GM19043 (cell line): ENCODE measurements around the gene SPATA6L.

Source experiments
- ATAC-seq: cut with Tn5 transposase; IDR thresholded peaks from one replicate; pipeline ENCODE4 v1.9.1; 2021; ENCODE audit warnings: low read depth; ENCODE audit not compliant: unreplicated experiment

SPATA6L gene, protein sequence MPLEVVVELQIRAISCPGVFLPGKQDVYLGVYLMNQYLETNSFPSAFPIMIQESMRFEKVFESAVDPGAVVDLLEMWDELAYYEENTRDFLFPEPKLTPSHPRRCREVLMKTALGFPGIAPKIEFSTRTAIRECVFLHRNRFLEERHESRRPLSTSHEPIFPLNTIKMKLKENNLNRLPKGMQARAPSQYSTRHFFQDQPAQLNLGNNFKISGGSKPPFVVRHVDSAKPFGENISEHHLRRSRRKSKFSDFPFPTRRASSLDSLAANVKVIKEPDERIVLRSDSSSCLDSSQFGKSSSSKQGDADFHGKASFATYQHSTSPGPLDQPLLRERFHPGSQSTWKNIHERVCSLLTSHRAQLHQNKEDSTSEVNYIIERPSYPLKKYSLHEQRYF

DNA sequence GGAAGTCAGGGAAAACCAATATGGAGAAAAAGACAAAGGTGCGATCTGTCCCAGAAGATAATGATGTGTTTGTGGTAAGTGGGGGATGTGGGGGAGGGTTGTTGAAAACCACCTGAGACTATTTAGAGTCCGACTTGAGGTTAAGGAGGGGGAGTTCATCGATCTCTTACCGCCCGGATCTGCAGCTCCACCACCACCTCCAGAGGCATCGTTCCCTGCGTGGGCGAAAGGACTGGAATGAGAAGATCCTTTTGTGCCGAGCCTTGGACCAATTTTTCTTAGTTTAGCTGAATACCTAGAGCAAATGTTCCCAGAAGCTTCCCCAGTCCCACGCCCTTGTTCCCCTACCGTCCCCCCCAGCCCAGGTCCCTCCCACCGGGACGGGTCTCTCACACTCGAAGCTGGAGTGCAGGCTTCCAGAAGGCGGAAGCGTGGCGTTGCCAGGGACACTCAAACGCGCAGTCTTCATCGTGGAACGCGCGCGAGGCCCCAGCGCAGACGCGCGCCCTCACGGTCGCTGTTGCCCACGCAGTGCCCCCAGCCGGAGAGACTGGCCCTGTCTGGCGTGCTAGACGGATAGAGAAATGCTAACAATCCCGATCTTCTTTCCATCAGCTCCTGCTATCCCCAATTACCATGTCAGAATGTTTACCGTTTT, at the start of gene SPATA6L:
Gene SPATA6L, minus strand, starts transcription at position 439 of the 658 bp plus-strand sequence. Its CDS starts 230 bp downstream, at position 209.
- no peak for ATAC-seq

- no peak for ATAC-seq
Measured at GRCh38 chr9:4714266-4715016, 48.2 kb upstream of the SPATA6L start.

DNA sequence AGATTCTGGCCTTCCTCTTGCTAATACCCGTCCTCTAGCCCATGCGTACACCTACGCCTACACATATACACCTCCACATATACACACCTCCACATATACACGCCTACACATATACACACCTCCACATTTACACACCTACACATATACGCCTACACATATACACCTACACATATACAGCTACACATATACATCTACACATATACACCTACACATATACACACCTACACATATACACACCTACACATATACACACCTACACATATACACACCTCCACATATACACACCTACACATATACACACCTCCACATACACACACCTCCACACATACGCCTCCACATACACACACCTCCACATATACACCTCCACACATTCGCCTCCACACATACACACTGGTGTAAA, 47.6 kb upstream of the SPATA6L start:
- no peak for ATAC-seq

DNA sequence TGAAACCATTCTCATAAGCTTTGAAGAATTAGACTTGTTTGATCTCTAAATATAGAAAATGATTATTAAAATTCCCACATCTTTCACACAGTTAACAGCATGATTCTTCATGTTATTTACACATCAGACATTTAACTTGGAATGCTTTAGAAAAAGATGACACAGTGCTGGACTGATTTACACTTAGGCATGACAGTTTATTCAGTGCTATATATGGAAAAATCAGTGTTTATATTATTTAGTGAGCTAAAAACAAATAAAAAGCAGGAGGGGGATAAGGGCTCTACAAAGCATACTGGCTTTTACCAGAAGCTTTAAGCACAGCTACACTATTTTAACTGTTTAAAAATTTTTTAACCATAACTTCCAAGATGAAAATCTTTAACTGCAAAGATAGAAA, 43.1 kb upstream of the SPATA6L start:
- ATAC-seq, result no peak

- ATAC-seq, result no peak
Measured at GRCh38 chr9:4706971-4707622, 40.8 kb upstream of the SPATA6L start.

GRCh38 chr9:4706021-4706420, 39.7 kb upstream of the SPATA6L start:
- no peak for ATAC-seq

DNA sequence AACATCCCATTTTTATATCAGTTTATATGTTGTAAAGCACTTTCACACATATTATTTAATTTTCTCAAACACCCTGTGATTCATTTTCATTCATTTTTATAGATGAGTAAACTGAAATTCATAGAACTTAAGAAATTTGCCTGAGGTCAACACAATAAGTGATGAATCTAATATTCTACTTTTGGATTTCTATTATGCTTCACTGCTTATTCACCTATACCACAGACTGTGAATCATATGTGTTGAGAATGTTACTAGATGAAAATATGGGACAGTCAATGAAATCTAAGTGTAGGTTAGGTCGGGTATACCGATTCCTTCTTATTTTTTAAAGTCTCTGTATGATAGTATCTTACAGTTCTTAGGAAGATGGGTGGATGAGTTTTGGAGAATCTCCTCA, 37.8 kb upstream of the SPATA6L start:
- no peak for ATAC-seq

DNA sequence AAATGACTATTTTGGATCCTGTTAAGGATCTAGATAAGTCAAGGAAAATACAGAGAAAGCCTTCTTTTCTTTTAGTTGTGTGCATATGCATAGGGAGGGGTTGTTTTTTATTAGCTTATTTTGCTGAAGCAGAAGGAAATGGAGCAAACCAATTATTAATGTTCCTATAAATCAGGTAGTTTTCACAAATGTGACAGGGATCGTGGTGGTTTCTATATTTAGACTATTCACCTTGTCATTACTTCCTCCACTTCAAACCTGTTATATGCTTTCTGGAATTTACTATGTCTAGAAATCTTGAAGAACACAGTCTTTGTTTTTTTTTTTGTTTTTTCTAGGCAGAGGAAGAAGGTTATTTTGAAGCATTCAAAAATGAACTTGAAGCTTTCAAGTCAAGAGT, 35.2 kb upstream of the SPATA6L start:
- no peak for ATAC-seq

DNA sequence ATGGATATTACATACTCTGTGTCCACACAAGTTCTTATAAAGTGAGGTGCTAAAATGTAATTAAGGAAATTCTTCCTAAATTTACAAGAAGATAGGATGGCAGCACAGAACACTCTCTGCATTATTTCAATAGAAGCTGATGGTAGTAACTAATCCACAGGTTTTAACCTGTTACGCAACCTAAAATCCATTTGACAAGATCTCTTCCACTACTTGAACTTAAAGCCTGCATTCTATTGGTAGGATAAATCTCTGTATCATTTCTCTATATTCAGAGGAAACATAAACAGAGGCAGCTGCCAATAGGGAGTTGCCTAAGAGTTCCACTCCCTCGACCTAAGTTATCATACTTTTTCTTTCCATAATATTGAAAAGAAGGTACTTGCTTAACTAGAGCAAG, 34.7 kb upstream of the SPATA6L start:
- ATAC-seq, result no peak

DNA sequence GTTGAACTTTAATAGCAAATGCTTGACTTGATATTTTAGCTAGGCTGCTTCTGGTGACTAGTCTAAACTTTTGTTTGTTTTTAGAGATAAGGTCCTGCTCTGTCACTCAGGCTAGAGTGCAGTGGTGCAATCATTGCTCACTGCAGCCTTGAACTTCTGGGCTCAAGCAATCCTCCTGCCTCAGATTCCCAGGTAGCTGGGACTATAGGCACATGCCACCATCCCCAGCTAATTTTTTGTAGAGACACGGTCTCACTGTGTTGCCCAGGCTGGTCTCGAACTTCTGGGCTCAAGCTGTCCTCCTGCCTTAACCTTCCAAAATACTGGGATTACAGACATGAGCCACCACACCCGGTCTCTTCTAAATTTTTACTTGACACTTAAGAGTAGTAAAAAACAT, 33.8 kb upstream of the SPATA6L start:
- no peak for ATAC-seq

GRCh38 chr9:4691795-4692194, 25.5 kb upstream of the SPATA6L start:
- ATAC-seq, result no peak

DNA sequence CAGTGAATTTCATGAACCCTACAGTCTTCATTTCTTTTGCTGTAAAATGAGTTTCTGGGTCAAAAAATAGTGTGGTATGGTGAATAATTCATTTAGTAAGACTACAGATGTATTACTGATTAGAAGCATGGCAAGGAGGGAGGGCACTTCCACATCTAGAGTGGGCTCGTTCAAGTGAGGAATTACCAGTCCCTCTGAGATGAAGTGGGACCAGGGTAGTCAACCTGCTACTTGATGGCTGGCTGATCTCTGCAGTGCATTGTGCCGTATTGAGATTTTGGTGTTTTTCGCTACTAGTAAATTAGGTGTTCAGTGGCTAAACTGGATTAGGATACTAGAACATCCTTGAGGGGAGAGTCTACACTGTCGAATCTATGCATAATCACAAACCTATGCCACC, 23.9 kb upstream of the SPATA6L start:
- peak; percentile 56 for ATAC-seq

- ATAC-seq, result peak; percentile 66
Measured at GRCh38 chr9:4689687-4690104, 23.4 kb upstream of the SPATA6L start.

DNA sequence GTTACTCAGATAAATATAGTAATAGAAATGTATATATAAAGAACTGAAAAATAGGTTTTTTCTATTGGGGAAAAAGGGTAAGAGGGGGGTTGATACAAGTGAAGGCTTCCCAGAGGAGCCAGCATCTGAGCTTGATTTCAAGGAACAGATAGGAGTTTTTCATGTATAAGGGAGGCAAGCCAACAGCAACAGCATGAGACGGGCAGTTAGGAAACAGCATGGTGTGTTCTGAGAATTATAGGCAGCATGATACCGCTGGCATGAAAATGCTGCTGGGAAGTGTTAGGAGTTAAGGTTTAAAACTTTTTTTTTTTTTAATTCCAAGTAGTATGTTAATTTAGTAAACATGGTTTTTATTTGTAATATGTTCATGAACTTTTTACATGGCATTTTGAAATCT, 22.7 kb upstream of the SPATA6L start:
- ATAC-seq, result no peak

DNA sequence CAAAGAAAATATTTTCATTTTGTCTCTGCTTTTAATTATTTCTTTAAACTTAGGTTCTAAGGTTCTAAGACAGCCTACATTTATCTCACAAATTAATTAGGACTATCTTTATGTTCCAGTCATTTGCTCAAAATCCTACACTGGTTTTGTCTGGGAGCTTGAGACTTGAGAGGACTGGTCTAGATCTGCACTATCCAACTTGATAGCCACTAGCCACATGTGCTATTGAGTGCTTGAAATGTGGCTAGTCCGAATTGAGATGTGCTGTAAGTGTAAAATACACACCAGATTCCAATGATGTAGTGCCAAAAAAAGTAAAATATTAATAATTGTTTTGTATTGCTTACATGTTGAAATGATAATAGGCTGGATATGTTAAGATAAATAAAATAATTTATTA, 20.3 kb upstream of the SPATA6L start:
- ATAC-seq, result no peak

DNA sequence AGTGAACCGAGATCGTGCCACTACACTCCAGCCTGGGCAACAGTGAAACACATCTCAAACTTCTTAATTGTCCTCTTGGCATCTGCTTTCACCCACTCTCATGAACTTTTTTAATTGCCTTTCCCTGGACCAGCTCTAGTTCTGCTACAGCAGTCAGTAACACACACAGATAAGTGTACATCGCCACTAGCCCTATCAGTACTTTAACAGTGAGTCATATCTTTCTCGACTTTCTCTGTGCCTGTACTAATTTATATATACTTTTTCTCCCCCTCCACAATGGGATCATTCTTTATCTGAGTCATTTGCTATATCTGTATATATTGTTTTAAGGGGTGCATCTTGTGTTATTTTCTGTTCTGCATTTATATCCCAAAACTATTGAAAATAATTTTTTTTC, 19.8 kb upstream of the SPATA6L start:
- ATAC-seq, result no peak

DNA sequence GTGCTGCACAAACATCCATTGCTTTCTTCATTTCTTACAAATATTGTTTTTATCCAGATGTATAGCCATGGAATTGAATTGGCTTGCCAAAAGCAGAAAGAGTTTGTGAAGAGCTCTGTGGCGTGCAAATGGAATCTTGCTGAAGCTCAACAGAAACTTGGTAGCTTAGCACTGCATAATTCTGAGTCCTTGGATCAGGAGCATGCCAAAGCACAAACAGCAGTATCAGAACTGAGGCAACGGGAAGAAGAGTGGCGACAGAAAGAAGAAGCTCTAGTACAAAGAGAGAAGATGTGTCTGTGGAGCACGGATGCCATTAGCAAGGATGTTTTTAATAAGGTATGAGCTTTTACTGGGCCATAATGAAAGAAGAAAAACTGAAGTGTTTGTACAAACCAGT, 18.5 kb upstream of the SPATA6L start:
- no peak for ATAC-seq

- no peak for ATAC-seq
Measured at GRCh38 chr9:4680750-4681149, 14.5 kb upstream of the SPATA6L start.

DNA sequence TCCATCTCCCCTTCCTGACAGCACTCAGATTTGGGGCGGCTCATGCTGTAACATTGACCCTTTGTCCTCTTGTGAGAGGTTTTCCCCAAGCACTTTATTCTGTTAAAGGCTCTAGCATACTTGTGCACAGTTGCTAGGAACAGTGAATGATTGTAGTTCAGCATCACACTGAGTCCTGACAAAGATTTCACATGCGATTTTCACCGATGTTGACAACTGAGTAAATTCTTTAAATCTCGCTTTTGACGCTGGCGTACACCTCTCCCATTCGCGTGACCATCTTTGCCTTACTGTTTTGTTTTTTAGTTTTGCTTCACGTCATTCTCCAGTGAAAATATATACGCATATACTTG, 13.9 kb upstream of the SPATA6L start:
- ATAC-seq, result no peak

DNA sequence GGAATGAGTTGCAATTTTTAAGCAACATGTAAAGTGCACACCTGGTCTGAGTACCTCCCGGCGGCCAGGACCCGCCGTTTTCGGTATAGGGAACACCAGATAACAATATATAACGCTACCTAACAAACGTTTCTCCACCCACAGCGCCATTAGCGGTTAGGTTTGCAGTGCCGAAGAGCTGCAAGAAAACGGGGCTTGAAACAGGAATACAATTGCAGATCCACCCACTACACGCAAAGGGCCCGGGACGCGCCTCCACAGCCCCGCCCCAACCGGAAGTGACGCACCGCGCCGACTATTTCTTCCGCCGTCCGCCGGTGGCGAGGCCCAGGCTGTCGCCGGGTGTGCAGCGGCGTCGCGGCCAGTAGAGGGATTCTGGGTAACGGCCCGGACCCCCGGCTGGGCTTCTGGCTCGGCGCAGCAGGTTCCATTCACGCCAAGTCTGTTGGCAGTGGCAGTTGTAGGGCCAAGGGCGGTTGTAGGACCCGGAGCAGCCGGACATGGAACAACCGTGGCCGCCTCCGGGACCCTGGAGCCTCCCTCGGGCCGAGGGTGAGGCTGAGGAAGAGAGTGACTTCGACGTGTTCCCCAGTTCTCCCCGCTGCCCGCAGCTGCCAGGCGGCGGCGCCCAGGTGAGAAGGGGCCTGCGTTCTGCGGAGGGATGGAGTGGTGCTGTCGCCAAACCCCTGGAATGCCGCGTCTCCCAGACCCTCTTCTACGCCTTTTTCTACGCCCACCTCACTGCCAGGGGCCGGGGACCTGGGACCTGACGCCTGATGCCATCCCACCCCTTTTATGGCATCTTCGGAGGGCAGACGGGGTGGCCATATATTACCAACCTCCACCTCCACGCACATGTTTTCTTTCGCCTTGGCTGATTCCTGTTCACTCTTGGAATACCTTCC, 13.2 kb upstream of the SPATA6L start, which contains the start of gene CDC37L1:
Gene CDC37L1, plus strand, starts transcription at position 302 of the 905 bp plus-strand sequence. Its CDS starts 199 bp downstream, at position 501.
- ATAC-seq, result peak; percentile 96
